Measurements from ENCODE around the gene CYP3A5.

- TF ChIP-seq CTCF (conservative IDR thresholded peaks at IDR 0.05; ENCODE audit: low read depth, low read length) = no peak
- TF ChIP-seq EZH2phosphoT487 (IDR thresholded peaks at IDR 0.05; ENCODE audit: borderline replicate concordance, low read length) = no peak
- TF ChIP-seq EZH2 (IDR thresholded peaks at IDR 0.05; ENCODE audit: low read length, unreplicated experiment) = no peak
Measured at GRCh38 chr7:99666013-99666395, 13.8 kb downstream of the CYP3A5 start.

Measured in PC-3 (cell line).